Activated T-helper 17 cell treated with anti-CD3 and anti-CD28 coated beads, Interleukin-2, amount 50 U/mL, for 72 hours (primary cell): ENCODE data around the gene AQP11. TPM values are rescaled to one million over a fixed set of nuclear protein-coding genes. Genes with fewer than 3 reads are reported as not detected.

Source experiments
- total RNA-seq, 2 donors: library from RNA; stranded (reverse); gene quantifications; one replicate each; pipeline ENCODE4 v1.2.3, GENCODE V29; 2022

Gene AQP11
- total RNA-seq, 2 donors from 2014 or later: 0.48 to 0.98 TPM

Other genes with a start within 250 kb of the AQP11 start
- 10 to 100 TPM; 26.2 to 42.0 TPM for gene PAK1, start 115.9 kb upstream of the AQP11 start, total RNA-seq
- gene CLNS1A, start 47.8 kb downstream of the AQP11 start, total RNA-seq: 100 to 1,000 TPM; 142 to 160 TPM
- 10 to 100 TPM; 46.2 to 68.7 TPM for gene RSF1, start 230.8 kb downstream of the AQP11 start, total RNA-seq
- gene AAMDC, start 231.2 kb downstream of the AQP11 start, total RNA-seq: 1 to 10 TPM; 7.4 to 7.7 TPM